ENCODE data around the gene MICALL1. TPM values are rescaled to one million over a fixed set of nuclear protein-coding genes. Genes with fewer than 3 reads are reported as not detected.

Gene MICALL1
- total RNA-seq, 4 donors from 2014 or later = 14.4 to 29.4 (median 21.1) TPM

- H3K36me3 ChIP-seq = peaks cover 0 to 44% of the 10 kb centered on the region in 2 donors
- H3K27ac ChIP-seq = no peak overlapping the region
- no peaks in the 10 kb centered on the region for H3K9me3 ChIP-seq
- no peaks in the 10 kb centered on the region for H3K27me3 ChIP-seq
- DNase-seq = no peak
- no peak for ATAC-seq
- in situ Hi-C loops (cut with MboI; ENCODE audit: low sequenced_read_pairs in 4 of 4) (no loop called here), intact Hi-C loops (cut with DNase I; ENCODE audit: low total_unique reads) (no loop called here)
- H3K4me1 ChIP-seq = no peaks in the 10 kb centered on the region
- no peak overlapping the region for H3K4me3 ChIP-seq
- TF ChIP-seq POLR2A (IDR thresholded peaks at IDR 0.05) (no peak), CTCF (IDR thresholded peaks at IDR 0.05 in 4 of 5, conservative IDR thresholded peaks at IDR 0.05 in 1 of 5) (no peak)
Measured at GRCh38 chr22:37926358-37926757, 20.3 kb downstream of the MICALL1 start.

GRCh38 chr22:37926771-37927636 is 20.9 kb downstream of the MICALL1 start:
- intact Hi-C loops (cut with DNase I; ENCODE audit: low total_unique reads) = no loop called here
- no peak overlapping the region for H3K27ac ChIP-seq

DNA sequence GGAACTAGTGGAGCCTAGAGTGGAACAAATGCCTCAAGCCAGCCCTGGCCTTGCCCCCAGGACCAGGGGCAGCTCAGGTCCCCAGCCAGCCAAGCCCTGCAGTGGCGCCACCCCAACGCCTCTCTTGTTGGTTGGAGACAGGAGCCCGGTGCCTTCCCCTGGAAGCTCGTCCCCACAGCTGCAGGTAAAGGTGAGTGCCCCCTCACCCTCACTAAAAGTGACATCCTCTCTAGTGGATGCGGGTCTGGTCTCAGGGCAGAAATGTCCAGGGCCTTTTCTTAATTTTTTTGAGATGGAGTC is 21.5 kb downstream of the MICALL1 start:
- TF ChIP-seq CTCF (IDR thresholded peaks at IDR 0.05 in 4 of 5, conservative IDR thresholded peaks at IDR 0.05 in 1 of 5) = no peak
- no peak for TF ChIP-seq POLR2A (IDR thresholded peaks at IDR 0.05)
- no peak overlapping the region for H3K27ac ChIP-seq
- in situ Hi-C loops (cut with MboI; ENCODE audit: low sequenced_read_pairs in 4 of 4) (no loop called here), intact Hi-C loops (cut with DNase I; ENCODE audit: low total_unique reads) (no loop called here)
- H3K4me1 ChIP-seq = no peaks in the 10 kb centered on the region
- H3K9me3 ChIP-seq = no peaks in the 10 kb centered on the region
- no peaks in the 10 kb centered on the region for H3K27me3 ChIP-seq
- no peak overlapping the region for H3K4me3 ChIP-seq
- ATAC-seq (no peak), DNase-seq (no peak)
- H3K36me3 ChIP-seq = peaks cover 0 to 44% of the 10 kb centered on the region in 2 donors

More at GRCh38 chr22:37926771-37927636, 20.9 kb downstream of the MICALL1 start:
- in situ Hi-C loops (cut with MboI; ENCODE audit: low sequenced_read_pairs in 4 of 4) = no loop called here
- DNase-seq = no peak
- Histone ChIP-seq H3K27me3 (no peaks in the 10 kb centered on the region), H3K9me3 (no peaks in the 10 kb centered on the region), H3K4me3 (no peak overlapping the region), H3K4me1 (no peaks in the 10 kb centered on the region), H3K36me3 (peaks cover 0 to 44% of the 10 kb centered on the region in 2 donors)
- TF ChIP-seq CTCF (IDR thresholded peaks at IDR 0.05 in 4 of 5, conservative IDR thresholded peaks at IDR 0.05 in 1 of 5) (no peak), POLR2A (IDR thresholded peaks at IDR 0.05) (no peak)
- ATAC-seq = no peak

GRCh38 chr22:37929390-37929789 is 23.3 kb downstream of the MICALL1 start:
- Histone ChIP-seq H3K4me1 (peaks cover 11 to 12% of the 10 kb centered on the region in 2 donors), H3K27me3 (no peaks in the 10 kb centered on the region), H3K27ac (no peak overlapping the region), H3K9me3 (no peaks in the 10 kb centered on the region), H3K4me3 (no peak overlapping the region), H3K36me3 (peaks cover 0 to 44% of the 10 kb centered on the region in 2 donors)
- ATAC-seq = no peak
- intact Hi-C loops (cut with DNase I; ENCODE audit: low total_unique reads) = no loop called here
- TF ChIP-seq POLR2A (IDR thresholded peaks at IDR 0.05) (no peak), CTCF (IDR thresholded peaks at IDR 0.05 in 4 of 5, conservative IDR thresholded peaks at IDR 0.05 in 1 of 5) (no peak)
- in situ Hi-C loops (cut with MboI; ENCODE audit: low sequenced_read_pairs in 4 of 4) = no loop called here
- DNase-seq = no peak
